Left kidney (tissue), 8 donors: ENCODE data around the gene MFAP1. TPM values are rescaled to one million over a fixed set of nuclear protein-coding genes. Genes with fewer than 3 reads are reported as not detected.
"Not testable (repeated sequence)": the region's sequence is repeated elsewhere in the genome, so short reads cannot be mapped to it uniquely, and the experiment has no call there.

Experiments
- DNase-seq: peaks from one replicate; pipeline ENCODE4 v3.0.0-alpha.2; 2013
- long read RNA-seq, 8 donors: transcript quantifications; one replicate each; lab custom pipeline, GENCODE V29; 2026
- polyA plus RNA-seq: library from polyadenylated mRNA; unstranded; fragments of 120-200 nt; gene quantifications from one replicate; pipeline ENCODE4 v1.2.1, GENCODE V29; 2013; ENCODE audit not compliant: insufficient read length

Gene MFAP1, protein sequence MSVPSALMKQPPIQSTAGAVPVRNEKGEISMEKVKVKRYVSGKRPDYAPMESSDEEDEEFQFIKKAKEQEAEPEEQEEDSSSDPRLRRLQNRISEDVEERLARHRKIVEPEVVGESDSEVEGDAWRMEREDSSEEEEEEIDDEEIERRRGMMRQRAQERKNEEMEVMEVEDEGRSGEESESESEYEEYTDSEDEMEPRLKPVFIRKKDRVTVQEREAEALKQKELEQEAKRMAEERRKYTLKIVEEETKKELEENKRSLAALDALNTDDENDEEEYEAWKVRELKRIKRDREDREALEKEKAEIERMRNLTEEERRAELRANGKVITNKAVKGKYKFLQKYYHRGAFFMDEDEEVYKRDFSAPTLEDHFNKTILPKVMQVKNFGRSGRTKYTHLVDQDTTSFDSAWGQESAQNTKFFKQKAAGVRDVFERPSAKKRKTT
- 65.8 TPM for polyA plus RNA-seq
- long read RNA-seq, donor 1, transcript MFAP1-201 (9 exons, 2,155 nt) = major isoform, 15 of 36 reads
- long read RNA-seq, donor 1, partial matches to known transcripts = 21 of 36 reads
- long read RNA-seq, donor 1, other reads (novel, unspliced or antisense) = 0 of 36 reads
- long read RNA-seq, donor 2, transcript MFAP1-201 (9 exons, 2,155 nt) = major isoform, 12 of 44 reads
- long read RNA-seq, donor 2, partial matches to known transcripts = 32 of 44 reads
- long read RNA-seq, donor 2, other reads (novel, unspliced or antisense) = 0 of 44 reads
- long read RNA-seq, donor 3, transcript MFAP1-201 (9 exons, 2,155 nt) = major isoform, 11 of 11 reads
- long read RNA-seq, donor 3, partial matches to known transcripts = 0 of 11 reads
- long read RNA-seq, donor 3, other reads (novel, unspliced or antisense) = 0 of 11 reads
- long read RNA-seq, donor 4 = 0 reads
- long read RNA-seq, donor 5, transcript MFAP1-201 (9 exons, 2,155 nt) = major isoform, 28 of 47 reads
- long read RNA-seq, donor 5, partial matches to known transcripts = 19 of 47 reads
- long read RNA-seq, donor 5, other reads (novel, unspliced or antisense) = 0 of 47 reads
- long read RNA-seq, donor 6, partial matches to known transcripts = 16 of 20 reads
- long read RNA-seq, donor 6, other reads (novel, unspliced or antisense) = 0 of 20 reads
- long read RNA-seq, donor 7, transcript MFAP1-201 (9 exons, 2,155 nt) = major isoform, 21 of 60 reads
- long read RNA-seq, donor 7, partial matches to known transcripts = 36 of 60 reads
- long read RNA-seq, donor 7, other reads (novel, unspliced or antisense) = 0 of 60 reads
- long read RNA-seq, donor 8, transcript MFAP1-201 (9 exons, 2,155 nt) = major isoform, 8 of 15 reads
- long read RNA-seq, donor 8, partial matches to known transcripts = 7 of 15 reads
- long read RNA-seq, donor 8, other reads (novel, unspliced or antisense) = 0 of 15 reads

DNA sequence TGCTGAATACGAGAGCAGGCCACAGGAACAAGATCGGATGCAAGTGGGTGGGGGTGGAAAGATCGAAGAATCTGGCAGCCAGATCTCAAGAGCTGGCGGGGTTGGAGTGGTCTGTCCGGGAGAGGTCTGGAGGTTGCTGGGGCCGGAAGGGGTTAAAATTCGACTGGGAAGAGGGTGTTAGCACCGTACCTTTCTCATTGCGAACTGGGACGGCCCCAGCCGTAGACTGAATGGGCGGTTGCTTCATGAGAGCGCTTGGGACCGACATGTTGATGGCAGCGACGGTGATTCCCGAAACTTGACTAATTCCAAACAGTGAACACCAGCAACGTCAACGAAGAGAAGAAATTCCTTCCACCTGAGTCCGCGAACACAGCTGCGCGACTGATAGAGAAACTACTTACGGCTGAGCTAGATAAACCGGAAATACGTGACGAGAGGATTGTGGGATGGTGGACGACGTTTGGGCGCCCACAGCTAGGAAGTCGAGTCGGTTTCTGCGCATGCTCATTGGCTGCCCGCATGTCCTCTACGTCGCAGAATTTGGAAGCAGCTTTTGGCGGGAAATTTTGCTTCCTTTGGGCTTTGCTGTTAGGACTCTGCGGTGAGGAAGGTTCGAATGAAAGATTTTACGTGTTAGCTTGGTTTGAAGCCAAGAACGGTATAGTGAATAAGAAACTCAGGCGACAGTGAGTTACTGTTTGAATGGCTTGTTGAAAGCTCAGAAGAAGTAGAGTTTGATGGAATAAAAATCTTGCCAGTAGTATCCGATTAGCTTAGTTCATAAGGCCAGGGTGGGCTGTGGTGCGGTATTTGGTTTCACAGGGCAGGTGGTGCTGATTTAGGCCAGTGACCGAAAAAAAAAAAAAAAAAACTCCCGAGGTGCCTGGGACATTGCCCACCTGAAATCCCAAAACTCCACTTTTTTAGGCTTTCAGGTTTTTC is at the start of gene MFAP1:
Gene MFAP1, minus strand, starts transcription at position 389 of the 945 bp plus-strand sequence. Its CDS starts 121 bp downstream, at position 268.
- DNase-seq = peak; percentile 94

DNA sequence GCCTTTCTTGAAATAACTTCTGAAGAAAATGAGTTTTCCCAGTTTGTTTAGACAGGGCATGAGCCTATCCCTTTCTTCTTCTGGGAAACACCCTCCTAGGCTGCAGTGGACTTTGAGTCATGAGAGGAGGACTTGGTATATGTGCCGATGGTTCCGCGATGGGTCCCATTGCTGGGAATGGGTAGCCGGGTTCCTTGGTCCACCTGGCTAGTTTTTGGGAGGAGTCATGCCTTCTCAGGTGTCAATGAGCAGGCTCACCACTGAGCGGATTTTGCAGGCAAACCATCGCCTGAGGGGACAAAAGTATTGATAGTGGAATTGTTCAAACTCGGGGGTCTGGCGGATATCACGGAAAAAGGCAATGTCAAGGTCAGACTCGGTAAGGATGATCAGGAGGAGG is 49.2 kb upstream of the MFAP1 start:
- no peak for DNase-seq

DNA sequence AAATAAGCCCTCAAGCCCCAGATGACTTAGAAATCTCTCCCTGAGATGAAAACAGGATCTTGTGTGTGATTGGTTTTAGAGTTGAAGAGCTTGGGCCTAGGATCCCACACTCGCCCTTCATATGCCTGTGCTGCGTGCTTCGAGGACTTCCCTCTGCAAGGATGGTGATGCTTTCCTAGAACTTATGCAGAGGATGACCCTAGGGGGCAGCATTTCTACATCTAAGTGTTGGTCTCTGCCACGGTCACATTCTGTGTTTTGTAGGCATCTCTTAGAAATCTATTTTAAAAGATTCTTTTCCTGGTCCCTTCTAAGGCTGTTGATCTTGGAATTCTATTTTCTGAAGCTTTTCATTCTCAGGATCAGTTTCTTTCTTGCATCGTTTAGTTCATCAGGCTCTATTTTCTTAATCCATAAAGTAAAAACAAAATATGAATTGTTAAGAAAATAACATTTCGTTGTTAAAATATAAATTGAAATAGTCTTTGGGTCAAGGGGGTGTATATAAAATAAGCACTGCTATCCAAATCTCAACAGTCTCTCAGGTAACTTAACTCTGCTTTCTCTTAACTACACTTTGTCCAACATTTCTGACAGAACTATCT is 48.0 kb upstream of the MFAP1 start:
- peak; percentile 77 for DNase-seq

GRCh38 chr15:43871835-43872234 is 47.3 kb upstream of the MFAP1 start:
- no peak for DNase-seq

DNA sequence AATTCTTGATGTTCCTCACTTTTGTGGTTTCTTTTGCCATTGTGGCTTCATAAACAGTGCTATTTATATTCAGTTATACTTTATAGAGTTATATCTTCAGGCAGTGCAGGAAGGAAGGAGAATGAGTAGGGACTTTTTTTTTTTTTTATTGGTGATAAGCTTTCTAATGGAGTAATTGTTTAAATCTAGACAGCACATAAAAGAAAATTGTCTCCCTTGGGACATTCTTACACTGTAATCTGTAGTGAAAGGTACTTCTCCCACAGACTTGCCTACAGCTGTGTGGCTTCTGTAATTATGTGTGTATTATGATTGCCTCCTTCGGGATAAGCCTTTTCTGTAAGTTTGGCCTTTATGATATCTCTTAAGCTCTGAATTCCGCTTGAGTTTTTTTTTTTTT is 43.9 kb upstream of the MFAP1 start:
- DNase-seq = no peak

GRCh38 chr15:43867096-43867495 is 42.6 kb upstream of the MFAP1 start:
- DNase-seq = no peak

GRCh38 chr15:43866636-43867035 is 42.1 kb upstream of the MFAP1 start:
- DNase-seq = not testable (repeated sequence)

GRCh38 chr15:43859546-43859945 is 35.1 kb upstream of the MFAP1 start:
- DNase-seq = no peak

DNA sequence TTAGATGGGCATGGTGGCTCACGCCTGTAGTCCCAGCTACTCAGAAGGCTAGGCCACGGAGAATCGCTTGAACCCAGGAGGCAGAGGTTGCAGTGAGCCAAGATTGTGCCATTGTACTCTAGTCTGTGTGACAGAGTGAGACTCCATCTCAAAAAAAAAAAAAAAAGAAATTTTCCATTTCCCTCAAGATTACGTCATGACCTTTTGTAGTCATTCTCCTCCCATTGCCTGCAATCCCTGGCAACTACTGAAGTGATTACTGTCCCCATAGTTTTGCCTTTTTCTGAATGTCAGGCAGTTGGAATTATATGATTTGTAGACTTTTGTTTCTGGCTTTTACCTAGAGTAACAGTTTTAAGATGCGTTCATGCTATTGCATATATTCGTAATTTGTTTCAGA is 30.3 kb upstream of the MFAP1 start:
- no peak for DNase-seq

GRCh38 chr15:43852607-43853006 is 28.1 kb upstream of the MFAP1 start:
- no peak for DNase-seq

- DNase-seq = no peak
Measured at GRCh38 chr15:43851251-43851650, 26.8 kb upstream of the MFAP1 start.

- DNase-seq = no peak
Measured at GRCh38 chr15:43845421-43845820, 20.9 kb upstream of the MFAP1 start.

- not testable (repeated sequence) for DNase-seq
Measured at GRCh38 chr15:43832485-43832884, 8.0 kb upstream of the MFAP1 start.

DNA sequence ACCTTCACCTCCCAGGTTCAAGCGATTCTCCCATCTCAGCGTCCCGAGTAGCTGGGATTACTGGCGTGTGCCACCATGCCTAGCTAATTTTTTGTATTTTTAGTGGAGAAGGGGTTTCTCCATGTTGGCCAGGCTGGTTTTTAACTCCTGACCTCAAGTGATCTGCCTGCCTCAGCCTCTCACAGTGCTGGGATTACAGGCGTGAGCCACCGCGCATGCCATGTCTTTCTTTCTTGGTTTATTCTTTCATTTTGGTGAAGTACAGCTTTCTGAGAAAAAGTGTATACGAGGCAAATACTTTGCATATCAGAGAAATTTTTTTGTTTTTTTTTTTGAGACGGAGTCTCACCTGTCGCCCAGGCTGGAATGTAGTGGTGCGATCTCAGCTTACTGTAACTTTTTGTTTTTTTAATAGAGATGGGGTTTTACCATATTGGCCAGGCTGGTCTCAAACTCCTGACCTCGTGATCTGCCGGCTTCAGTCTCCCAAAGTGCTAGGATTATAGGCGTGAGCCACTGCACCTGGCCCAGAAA is 7.1 kb upstream of the MFAP1 start:
- not testable (repeated sequence) for DNase-seq

DNA sequence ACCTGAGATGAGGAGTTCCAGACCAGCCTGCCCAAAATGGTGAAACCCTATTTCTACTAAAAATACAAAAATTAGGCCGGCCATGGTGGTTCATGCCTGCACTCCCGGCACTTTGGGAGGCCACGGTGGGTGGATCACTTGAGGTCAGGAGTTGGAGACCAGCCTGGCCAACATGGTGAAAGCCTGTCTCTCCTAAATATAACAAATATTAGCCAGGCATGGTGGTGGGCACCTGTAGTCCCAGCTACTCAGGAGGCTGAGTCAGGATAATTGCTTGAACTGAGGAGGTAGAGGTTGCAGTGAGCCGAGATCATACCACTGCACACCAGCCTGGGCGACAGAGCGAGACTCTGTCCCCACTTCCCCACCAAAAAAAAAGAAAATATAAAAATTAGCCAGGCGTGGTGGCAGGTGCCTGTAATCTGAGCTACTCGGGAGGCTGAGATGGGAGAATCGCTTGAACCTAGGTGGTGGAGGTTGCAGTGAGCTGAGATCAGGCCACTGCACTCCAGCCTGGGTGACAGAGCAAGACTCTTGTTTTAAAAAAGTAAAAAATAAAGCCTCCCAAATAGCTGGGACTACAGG is 6.3 kb upstream of the MFAP1 start:
- DNase-seq = not testable (repeated sequence)

DNA sequence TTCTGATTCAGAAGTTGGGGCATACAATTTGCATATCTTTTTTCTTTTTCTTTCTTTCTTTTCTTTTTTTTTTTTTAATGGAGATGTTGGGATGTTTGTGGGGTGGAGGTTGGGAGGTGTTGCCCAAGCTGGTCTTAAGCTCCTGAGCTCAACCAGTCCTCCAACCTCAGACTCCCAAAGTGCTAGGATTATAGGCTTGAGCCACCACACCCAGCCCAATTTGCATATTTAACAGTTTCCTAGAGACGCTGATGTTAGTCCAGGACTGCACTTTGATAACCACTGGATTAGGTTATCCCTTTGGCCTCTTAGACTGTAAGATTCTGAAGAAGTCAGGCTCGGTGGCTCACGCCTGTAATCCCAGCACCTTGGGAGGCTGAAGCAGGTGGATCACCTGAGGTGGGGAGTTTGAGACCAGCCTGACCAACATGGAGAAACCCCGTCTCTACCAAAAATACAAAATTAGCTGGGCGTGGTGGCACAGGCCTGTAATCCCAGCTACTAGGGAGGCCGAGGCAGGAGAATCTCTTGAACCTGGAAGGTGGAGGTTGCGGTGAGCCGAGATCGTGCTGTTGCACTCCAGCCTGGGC is 5.6 kb upstream of the MFAP1 start:
- not testable (repeated sequence) for DNase-seq

DNA sequence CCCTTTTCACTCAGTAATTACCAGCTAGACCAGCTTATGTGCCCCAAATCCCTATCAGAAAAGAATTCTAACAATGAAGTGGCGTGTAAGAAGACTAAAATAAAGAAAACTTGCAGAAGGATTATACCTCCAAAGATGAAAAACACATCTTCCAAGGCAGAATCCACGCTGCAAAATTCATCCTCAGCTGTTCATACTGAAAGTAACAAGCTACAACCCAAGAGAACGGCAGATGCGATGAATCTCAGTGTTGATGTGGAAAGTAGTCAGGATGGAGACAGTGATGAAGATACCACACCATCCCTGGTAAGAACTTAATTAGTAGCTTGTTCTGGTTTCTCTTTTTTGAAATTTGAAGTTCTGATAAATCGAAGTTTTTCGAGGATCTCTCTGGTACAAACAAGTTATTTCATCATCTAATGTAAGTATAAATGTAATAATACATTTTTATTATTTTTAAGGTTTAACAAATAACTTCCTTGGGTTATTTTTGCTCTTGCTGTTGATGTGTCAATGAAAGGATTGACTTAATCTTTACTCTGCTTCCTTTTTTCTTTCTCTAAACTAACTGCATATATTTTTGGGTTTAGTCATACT is 3.7 kb upstream of the MFAP1 start:
- peak; percentile 3 for DNase-seq

- peak; percentile 82 for DNase-seq
Measured at GRCh38 chr15:43826508-43827341, 2.2 kb upstream of the MFAP1 start, which contains the start of gene WDR76. TSS of gene WDR76 (plus strand) at chr15:43827002. CDS start at chr15:43827033, 31 bp downstream.
